Tibial nerve (tissue), 4 donors: Measurements from ENCODE around the gene PLEKHG5. TPM values are rescaled to one million over a fixed set of nuclear protein-coding genes. Genes with fewer than 3 reads are reported as not detected.

Experiments used
- DNase-seq, 2 donors: peaks; one replicate each; pipeline ENCODE4 v3.0.0-alpha.2; 2019; ENCODE audit warnings: low spot score in 2 of 2
- H3K27ac ChIP-seq, 4 donors: fragments of 200-600 bp; sonication (generic) in 3 of 4; one replicate each; pipeline ENCODE4 v1.5.1; 2017 to 2019; ENCODE audit warnings: mild to moderate bottlenecking in 1 of 4
- H3K27me3 ChIP-seq, 2 donors: fragments of 200-600 bp; sonication (generic) in 1 of 2; one replicate each; pipeline versions ENCODE4 v1.5.1 to v1.6.0; 2017 to 2019
- H3K36me3 ChIP-seq, 3 donors: fragments of 200-600 bp; sonication (generic); one replicate each; pipeline ENCODE4 v1.5.1; 2018 to 2019
- H3K4me1 ChIP-seq, 4 donors: fragments of 200-600 bp; sonication (generic) in 3 of 4; one replicate each; pipeline ENCODE4 v1.5.1; 2017 to 2019
- H3K4me3 ChIP-seq, 4 donors: fragments of 200-600 bp; sonication (generic) in 3 of 4; one replicate each; pipeline ENCODE4 v1.5.1; 2017 to 2019; ENCODE audit warnings: mild to moderate bottlenecking in 1 of 4, moderate library complexity in 1 of 4
- H3K9me3 ChIP-seq, 4 donors: fragments of 200-600 bp; sonication (generic) in 3 of 4; one replicate each; pipeline ENCODE4 v1.5.1; 2017 to 2019
- CTCF ChIP-seq, 5 experiments: fragments of 200-600 bp in 3 of 5; fragments of 450-650 bp in 2 of 5; sonication (generic) in 3 of 5; IDR thresholded peaks; one replicate each; pipeline ENCODE4 v1.5.1; 2016 to 2019; ENCODE audit warnings: antibody characterized with exemption in 5 of 5, mild to moderate bottlenecking in 3 of 5, moderate library complexity in 2 of 5
- EP300 ChIP-seq, 2 donors: sonication (generic); formaldehyde crosslinking; IDR thresholded peaks; one replicate each; pipeline ENCODE4 v1.6.1; 2017; ENCODE audit warnings: antibody characterized with exemption in 2 of 2, mild to moderate bottlenecking in 1 of 2
- POLR2A ChIP-seq, 2 donors: fragments of 450-650 bp; IDR thresholded peaks; one replicate each; pipeline ENCODE4 v1.6.1; 2017; ENCODE audit warnings: antibody characterized with exemption in 2 of 2, mild to moderate bottlenecking in 2 of 2, moderate library complexity in 2 of 2
- WGBS, 2 donors: methylation state at CpG; one replicate each; pipeline ENCODE4 v1.1.5; 2018; 5-methylcytosine and 5-hydroxymethylcytosine counted together
- total RNA-seq, 4 donors: library from RNA; depleted of rRNA; stranded (reverse); fragments of >200 nt; gene quantifications; one replicate each; pipeline ENCODE4 v1.1.0, GENCODE V29; 2016

PLEKHG5 gene
- total RNA-seq, 4 donors from 2014 or later, result 25.6 to 40.8 (median 30.8) TPM

GRCh38 chr1:6472391-6472790 is 19.1 kb downstream of the PLEKHG5 start:
- Histone ChIP-seq H3K27me3 (no peaks in the 10 kb centered on the region), H3K4me3 (no peak overlapping the region), H3K9me3 (no peaks in the 10 kb centered on the region), H3K27ac (peak overlapping the region in 1 of 4 donors; percentile 51), H3K4me1 (peaks cover 0 to 5% (median 0%) of the 10 kb centered on the region in 4 donors), H3K36me3 (peaks cover 0 to 81% (median 0%) of the 10 kb centered on the region in 3 donors)
- TF ChIP-seq CTCF (IDR thresholded peaks at IDR 0.05) (peak in 1 of 5 experiments; percentile 11), POLR2A (IDR thresholded peaks at IDR 0.05) (no peak)
- DNase-seq, result no peak
- 81 to 88% methylated on average over 10 of the region's 10 CpGs for WGBS, 2 donors

GRCh38 chr1:6471970-6472368 is 19.5 kb downstream of the PLEKHG5 start:
- peak overlapping the region in 1 of 4 donors; percentile 51 for H3K27ac ChIP-seq
- H3K36me3 ChIP-seq, result peaks cover 0 to 84% (median 0%) of the 10 kb centered on the region in 3 donors
- no peaks in the 10 kb centered on the region for H3K9me3 ChIP-seq

GRCh38 chr1:6471086-6471969 is 20.1 kb downstream of the PLEKHG5 start:
- Histone ChIP-seq H3K9me3 (no peaks in the 10 kb centered on the region), H3K4me1 (peaks cover 0 to 5% (median 0%) of the 10 kb centered on the region in 4 donors), H3K4me3 (no peak overlapping the region), H3K27me3 (peaks cover 0 to under 1% of the 10 kb centered on the region in 2 donors), H3K36me3 (peaks cover 0 to 79% (median 0%) of the 10 kb centered on the region in 3 donors), H3K27ac (peak overlapping the region in 1 of 4 donors; percentile 51)
- WGBS, 2 donors, result 79 to 81% methylated on average over 56 to 66 of the region's 67 CpGs
- TF ChIP-seq EP300 (IDR thresholded peaks at IDR 0.05) (no peak), POLR2A (IDR thresholded peaks at IDR 0.05) (no peak), CTCF (IDR thresholded peaks at IDR 0.05) (no peak)
- DNase-seq, result no peak

More at GRCh38 chr1:6471970-6472368, 19.5 kb downstream of the PLEKHG5 start:
- no peak for DNase-seq
- no peak for TF ChIP-seq EP300 (IDR thresholded peaks at IDR 0.05)
- TF ChIP-seq CTCF (IDR thresholded peaks at IDR 0.05), result no peak
- Histone ChIP-seq H3K4me3 (no peak overlapping the region), H3K27me3 (no peaks in the 10 kb centered on the region), H3K4me1 (peaks cover 0 to 5% (median 0%) of the 10 kb centered on the region in 4 donors)
- 87 to 91% methylated on average over 6 to 7 of the region's 7 CpGs for WGBS, 2 donors

- no peak overlapping the region for H3K4me3 ChIP-seq
- no peaks in the 10 kb centered on the region for H3K9me3 ChIP-seq
- peaks cover 0 to 85% (median 0%) of the 10 kb centered on the region in 3 donors for H3K36me3 ChIP-seq
- DNase-seq, result no peak
- no peak overlapping the region for H3K27ac ChIP-seq
- H3K27me3 ChIP-seq, result peaks cover 0 to 3% of the 10 kb centered on the region in 2 donors
- peaks cover 0 to 2% (median 0%) of the 10 kb centered on the region in 4 donors for H3K4me1 ChIP-seq
- no peak for TF ChIP-seq POLR2A (IDR thresholded peaks at IDR 0.05)
- no peak for TF ChIP-seq CTCF (IDR thresholded peaks at IDR 0.05)
- TF ChIP-seq EP300 (IDR thresholded peaks at IDR 0.05), result no peak
- WGBS, 2 donors, result 75 to 83% methylated on average over 50 to 64 of the region's 67 CpGs
These were observed 21.1 kb downstream of the PLEKHG5 start for GRCh38 chr1:6470132-6471085.
